Mucosa of descending colon (tissue), 3 donors: Measurements from ENCODE around the gene DDX47. TPM values are rescaled to one million over a fixed set of nuclear protein-coding genes. Genes with fewer than 3 reads are reported as not detected.

Experiments
- ATAC-seq: fragments of 200-7000 bp; cut with Tn5 transposase; one replicate; pipeline ENCODE4 v1.9.1; 2020; ENCODE audit warnings: mild to moderate bottlenecking, moderate library complexity
- DNase-seq, 3 donors: peaks; one replicate each; pipeline ENCODE4 v3.0.0-alpha.2; 2020
- H3K36me3 ChIP-seq: fragments of 200-600 bp; one replicate; pipeline ENCODE4 v1.8.0; 2021; ENCODE audit warnings: low read depth, mild to moderate bottlenecking
- H3K4me1 ChIP-seq: fragments of 200-600 bp; one replicate; pipeline ENCODE4 v1.8.0; 2021; ENCODE audit warnings: low read depth, mild to moderate bottlenecking
- H3K4me3 ChIP-seq: fragments of 200-600 bp; one replicate; pipeline ENCODE4 v1.8.0; 2021; ENCODE audit warnings: mild to moderate bottlenecking
- H3K9me3 ChIP-seq: fragments of 200-600 bp; one replicate; pipeline ENCODE4 v1.8.0; 2021; ENCODE audit warnings: mild to moderate bottlenecking
- CTCF ChIP-seq: fragments of 200-600 bp; IDR thresholded peaks from one replicate; pipeline ENCODE4 v1.8.0; 2022; ENCODE audit warnings: antibody characterized with exemption, mild to moderate bottlenecking
- intact Hi-C, 2 donors: fragments of 100-400 bp; cut with DNase I in 1 of 2; cut with micrococcal nuclease in 1 of 2; formaldehyde crosslinking; loops; one replicate each; pipeline versions ENCODE4 v1.11.0 to v1.11.1; 2022; cut with DNase I, micrococcal nuclease
- total RNA-seq, 3 donors: library from RNA; stranded (reverse); fragmentation: NEBNext Ultra II Directional in 2 of 3; extraction: Animal tissue kit (Norgen Biotek cat#: 25700) in 2 of 3; gene quantifications; one replicate each; pipeline versions ENCODE4 v1.2.1 to v1.2.4, GENCODE V29; 2021 to 2023
- donor health status: DM: no; HTN: no; CAD: no; lungs with moderate emphysema.
- donor health status: DM: no; HTN: no; CAD: no.
- donor health status: DM: no; HTN: yes; CAD: no.

DDX47 gene
- total RNA-seq, 3 donors from 2014 or later = 35.0 to 45.4 (median 40.9) TPM

- ATAC-seq (no peak), DNase-seq (no peak)
- TF ChIP-seq CTCF = no peak
- H3K4me1 ChIP-seq = peaks cover 27% of the 10 kb centered on the region
- no peak overlapping the region for H3K4me3 ChIP-seq
- H3K9me3 ChIP-seq = no peaks in the 10 kb centered on the region
- intact Hi-C loops = no loop called here
- no peaks in the 10 kb centered on the region for H3K36me3 ChIP-seq
These were observed 1.8 kb upstream of the DDX47 start for GRCh38 chr12:12811343-12811742.

GRCh38 chr12:12812174-12812573, 972 bp upstream of the DDX47 start:
- DNase-seq = no peak
- ATAC-seq = no peak
- no peak overlapping the region for H3K4me3 ChIP-seq
- intact Hi-C loops = no loop called here
- no peak for TF ChIP-seq CTCF
- H3K36me3 ChIP-seq = no peaks in the 10 kb centered on the region
- peaks cover 27% of the 10 kb centered on the region for H3K4me1 ChIP-seq
- no peaks in the 10 kb centered on the region for H3K9me3 ChIP-seq

- H3K4me3 ChIP-seq = no peak overlapping the region
- DNase-seq = no peak
- no peaks in the 10 kb centered on the region for H3K9me3 ChIP-seq
- ATAC-seq = no peak
- TF ChIP-seq CTCF = no peak
- H3K36me3 ChIP-seq = no peaks in the 10 kb centered on the region
- H3K4me1 ChIP-seq = peaks cover 22% of the 10 kb centered on the region
- intact Hi-C loops = no loop called here
These were observed 477 bp upstream of the DDX47 start for GRCh38 chr12:12812618-12813119.

- H3K4me3 ChIP-seq = no peak overlapping the region
- DNase-seq = no peak
- ATAC-seq = no peak
- intact Hi-C loops = no loop called here
- H3K9me3 ChIP-seq = no peaks in the 10 kb centered on the region
- H3K4me1 ChIP-seq = peaks cover 19% of the 10 kb centered on the region
- TF ChIP-seq CTCF = no peak
- H3K36me3 ChIP-seq = peaks cover 4% of the 10 kb centered on the region
These were observed 4.5 kb downstream of the DDX47 start for GRCh38 chr12:12817616-12818015.

- no peak overlapping the region for H3K4me3 ChIP-seq
- peaks cover 19% of the 10 kb centered on the region for H3K4me1 ChIP-seq
- intact Hi-C loops = no loop called here
- ATAC-seq (no peak), DNase-seq (no peak)
- peaks cover 10% of the 10 kb centered on the region for H3K36me3 ChIP-seq
- TF ChIP-seq CTCF = no peak
- no peaks in the 10 kb centered on the region for H3K9me3 ChIP-seq
These were observed 5.6 kb downstream of the DDX47 start for GRCh38 chr12:12818701-12819100.

GRCh38 chr12:12819221-12819620, 6.1 kb downstream of the DDX47 start:
- TF ChIP-seq CTCF = no peak
- ATAC-seq (no peak), DNase-seq (no peak)
- H3K4me3 ChIP-seq = no peak overlapping the region
- H3K36me3 ChIP-seq = peaks cover 10% of the 10 kb centered on the region
- intact Hi-C loops = no loop called here
- peaks cover 15% of the 10 kb centered on the region for H3K4me1 ChIP-seq
- H3K9me3 ChIP-seq = no peaks in the 10 kb centered on the region
